Suprapubic skin (tissue), 4 donors: ENCODE measurements around the gene EPGN. TPM values are rescaled to one million over a fixed set of nuclear protein-coding genes. Genes with fewer than 3 reads are reported as not detected.

Experiments
- DNase-seq, 2 donors: peaks; one replicate each; pipeline ENCODE4 v3.0.0-alpha.2; 2019; ENCODE audit warnings: low spot score in 2 of 2
- H3K27ac ChIP-seq: fragments of 200-600 bp; sonication (generic); one replicate; pipeline ENCODE4 v1.5.1; 2019
- H3K27me3 ChIP-seq: fragments of 200-600 bp; sonication (generic); one replicate; pipeline ENCODE4 v1.5.1; 2019
- H3K36me3 ChIP-seq: fragments of 200-600 bp; sonication (generic); one replicate; pipeline ENCODE4 v1.5.1; 2019
- H3K4me1 ChIP-seq: fragments of 200-600 bp; sonication (generic); one replicate; pipeline ENCODE4 v1.5.1; 2019
- H3K4me3 ChIP-seq: fragments of 200-600 bp; sonication (generic); one replicate; pipeline ENCODE4 v1.5.1; 2019; ENCODE audit warnings: mild to moderate bottlenecking
- H3K9me3 ChIP-seq: fragments of 200-600 bp; sonication (generic); one replicate; pipeline ENCODE4 v1.5.1; 2019
- CTCF ChIP-seq, 2 donors: fragments of 200-600 bp in 1 of 2; fragments of 450-650 bp in 1 of 2; sonication (generic) in 1 of 2; IDR thresholded peaks; one replicate each; pipeline ENCODE4 v1.5.1; 2016 to 2019; ENCODE audit warnings: antibody characterized with exemption in 2 of 2, mild to moderate bottlenecking in 1 of 2, moderate library complexity in 1 of 2
- EP300 ChIP-seq: sonication (generic); formaldehyde crosslinking; IDR thresholded peaks from one replicate; pipeline ENCODE4 v1.6.1; 2017; ENCODE audit warnings: antibody characterized with exemption
- POLR2A ChIP-seq, 2 donors: fragments of 450-650 bp; IDR thresholded peaks; one replicate each; pipeline ENCODE4 v1.6.1; 2017; ENCODE audit warnings: antibody characterized with exemption in 2 of 2, mild to moderate bottlenecking in 2 of 2, moderate library complexity in 2 of 2
- POLR2AphosphoS5 ChIP-seq, 3 donors: sonication (generic); formaldehyde crosslinking; IDR thresholded peaks; one replicate each; pipeline ENCODE4 v1.6.1; 2017; ENCODE audit warnings: antibody characterized with exemption in 3 of 3
- WGBS: methylation state at CpG from one replicate; pipeline ENCODE4 v1.1.5; 2018; 5-methylcytosine and 5-hydroxymethylcytosine counted together
- total RNA-seq, 4 donors: library from RNA; depleted of rRNA; stranded (reverse); fragments of >200 nt; gene quantifications; one replicate each; pipeline ENCODE4 v1.1.0, GENCODE V29; 2016

Gene EPGN
- total RNA-seq, 4 donors from 2014 or later = 8.8 to 28.2 (median 16.5) TPM

- no peaks in the 10 kb centered on the region for H3K4me1 ChIP-seq
- TF ChIP-seq CTCF (IDR thresholded peaks at IDR 0.05) (no peak), POLR2A (IDR thresholded peaks at IDR 0.05) (no peak), POLR2AphosphoS5 (IDR thresholded peaks at IDR 0.05) (no peak), EP300 (no peak)
- no peak overlapping the region for H3K4me3 ChIP-seq
- no peaks in the 10 kb centered on the region for H3K9me3 ChIP-seq
- H3K27me3 ChIP-seq = no peaks in the 10 kb centered on the region
- DNase-seq = no peak
- H3K27ac ChIP-seq = no peak overlapping the region
- H3K36me3 ChIP-seq = no peaks in the 10 kb centered on the region
These were observed 16.0 kb upstream of the EPGN start for GRCh38 chr4:74292111-74292870.

- Histone ChIP-seq H3K9me3 (no peaks in the 10 kb centered on the region), H3K4me1 (no peaks in the 10 kb centered on the region), H3K27ac (no peak overlapping the region), H3K27me3 (no peaks in the 10 kb centered on the region), H3K36me3 (no peaks in the 10 kb centered on the region), H3K4me3 (no peak overlapping the region)
- TF ChIP-seq POLR2A (IDR thresholded peaks at IDR 0.05) (no peak), POLR2AphosphoS5 (IDR thresholded peaks at IDR 0.05) (no peak), CTCF (IDR thresholded peaks at IDR 0.05) (no peak), EP300 (no peak)
- DNase-seq = no peak
- 76% methylated on average over 2 of the region's 2 CpGs for whole genome bisulfite sequencing
These were observed 14.7 kb upstream of the EPGN start for GRCh38 chr4:74293558-74293957.

DNA sequence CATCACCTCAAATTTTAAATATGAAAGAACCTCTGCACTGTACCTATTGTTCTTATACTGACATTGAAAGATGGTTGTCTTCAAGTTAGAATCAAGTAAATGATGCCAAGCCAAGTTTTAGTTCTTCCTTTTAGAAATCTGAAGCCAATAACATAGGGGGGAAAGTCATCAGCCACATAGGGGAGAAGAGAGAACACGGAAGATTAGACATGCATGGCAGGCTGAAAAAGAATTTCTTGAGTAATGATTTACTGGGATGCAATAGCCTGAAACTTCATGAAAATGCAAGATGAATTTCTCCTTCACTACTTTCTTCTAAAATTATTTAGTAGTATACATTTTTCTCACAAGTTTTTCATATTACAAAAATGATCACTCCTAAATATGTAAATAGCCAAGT lies 13.6 kb upstream of the EPGN start:
- 91% methylated on average over 1 of the region's 1 CpG for WGBS
- Histone ChIP-seq H3K36me3 (no peaks in the 10 kb centered on the region), H3K27me3 (no peaks in the 10 kb centered on the region), H3K4me3 (no peak overlapping the region), H3K4me1 (no peaks in the 10 kb centered on the region), H3K9me3 (no peaks in the 10 kb centered on the region), H3K27ac (no peak overlapping the region)
- no peak for DNase-seq
- TF ChIP-seq EP300 = no peak
- TF ChIP-seq CTCF (IDR thresholded peaks at IDR 0.05) = no peak
- TF ChIP-seq POLR2AphosphoS5 (IDR thresholded peaks at IDR 0.05) = no peak
- no peak for TF ChIP-seq POLR2A (IDR thresholded peaks at IDR 0.05)

GRCh38 chr4:74297539-74297938 lies 10.7 kb upstream of the EPGN start:
- Histone ChIP-seq H3K9me3 (no peaks in the 10 kb centered on the region), H3K27me3 (no peaks in the 10 kb centered on the region), H3K4me1 (no peaks in the 10 kb centered on the region), H3K36me3 (no peaks in the 10 kb centered on the region), H3K4me3 (no peak overlapping the region), H3K27ac (no peak overlapping the region)
- TF ChIP-seq POLR2AphosphoS5 (IDR thresholded peaks at IDR 0.05) = no peak
- DNase-seq = no peak
- 73% methylated on average over 1 of the region's 1 CpG for WGBS

- no peaks in the 10 kb centered on the region for H3K36me3 ChIP-seq
- no peaks in the 10 kb centered on the region for H3K9me3 ChIP-seq
- H3K4me1 ChIP-seq = peaks cover 5% of the 10 kb centered on the region
- no peak for TF ChIP-seq CTCF (IDR thresholded peaks at IDR 0.05)
- no peak for TF ChIP-seq EP300
- TF ChIP-seq POLR2A (IDR thresholded peaks at IDR 0.05) = no peak
- no peak for TF ChIP-seq POLR2AphosphoS5 (IDR thresholded peaks at IDR 0.05)
- no peak overlapping the region for H3K4me3 ChIP-seq
- WGBS = 60% methylated on average over 4 of the region's 4 CpGs
- no peak for DNase-seq
- H3K27ac ChIP-seq = no peak overlapping the region
- no peaks in the 10 kb centered on the region for H3K27me3 ChIP-seq
These were observed 4.1 kb upstream of the EPGN start for GRCh38 chr4:74304095-74304625.
